ENCODE data around the gene FGF6.

Gene FGF6

GRCh38 chr12:4438834-4439596, 6.6 kb downstream of the FGF6 start:
- no peak for TF ChIP-seq CREB1 (IDR thresholded peaks at IDR 0.05; ENCODE audit: low read depth)
- TF ChIP-seq CEBPB (IDR thresholded peaks at IDR 0.05): no peak
- no peak for TF ChIP-seq NFIC (IDR thresholded peaks at IDR 0.05)
- TF ChIP-seq EP300 (IDR thresholded peaks at IDR 0.05; ENCODE audit: borderline replicate concordance): no peak
- TF ChIP-seq USF1 (IDR thresholded peaks at IDR 0.05): no peak
- no peak for TF ChIP-seq ZBTB7A (IDR thresholded peaks at IDR 0.05; ENCODE audit: low read depth)
- TF ChIP-seq REST (IDR thresholded peaks at IDR 0.05; ENCODE audit: low read depth): no peak
- TF ChIP-seq TAF1 (IDR thresholded peaks at IDR 0.05; ENCODE audit: low read depth): no peak
- no peak for TF ChIP-seq RAD21 (IDR thresholded peaks at IDR 0.05; ENCODE audit: low read depth)
- no peak for TF ChIP-seq YY1 (IDR thresholded peaks at IDR 0.05; ENCODE audit: low read depth)
- no peak for TF ChIP-seq MAX (IDR thresholded peaks at IDR 0.05)
- no peak for TF ChIP-seq TCF12 (IDR thresholded peaks at IDR 0.05; ENCODE audit: low read depth)
- no peak for TF ChIP-seq TEAD4 (IDR thresholded peaks at IDR 0.05)
- no peak for TF ChIP-seq FOXM1 (IDR thresholded peaks at IDR 0.05; ENCODE audit: borderline replicate concordance, low read depth)
- no peak for TF ChIP-seq EGR1 (IDR thresholded peaks at IDR 0.05)

- TF ChIP-seq ZBTB7A (IDR thresholded peaks at IDR 0.05; ENCODE audit: low read depth) (no peak), MAX (IDR thresholded peaks at IDR 0.05) (0 out of 2 replicates have a peak, but pooled peaks have one; percentile 31), USF1 (IDR thresholded peaks at IDR 0.05) (peak; percentile 91)
Observed at GRCh38 chr12:4435537-4435936, 10.1 kb downstream of the FGF6 start.

GRCh38 chr12:4434706-4435425, 10.7 kb downstream of the FGF6 start:
- TF ChIP-seq TAF1 (IDR thresholded peaks at IDR 0.05; ENCODE audit: low read depth) (no peak), FOXM1 (IDR thresholded peaks at IDR 0.05; ENCODE audit: borderline replicate concordance, low read depth) (no peak), EGR1 (IDR thresholded peaks at IDR 0.05) (no peak), RAD21 (IDR thresholded peaks at IDR 0.05; ENCODE audit: low read depth) (no peak), NFIC (IDR thresholded peaks at IDR 0.05) (no peak), CREB1 (IDR thresholded peaks at IDR 0.05; ENCODE audit: low read depth) (no peak), TCF12 (IDR thresholded peaks at IDR 0.05; ENCODE audit: low read depth) (no peak)

GRCh38 chr12:4434301-4434700, 11.3 kb downstream of the FGF6 start:
- TF ChIP-seq RAD21 (IDR thresholded peaks at IDR 0.05; ENCODE audit: low read depth): no peak
- no peak for TF ChIP-seq TEAD4 (IDR thresholded peaks at IDR 0.05)
- no peak for TF ChIP-seq MAX (IDR thresholded peaks at IDR 0.05)
- no peak for TF ChIP-seq CREB1 (IDR thresholded peaks at IDR 0.05; ENCODE audit: low read depth)
- no peak for TF ChIP-seq EP300 (IDR thresholded peaks at IDR 0.05; ENCODE audit: borderline replicate concordance)
- no peak for TF ChIP-seq TCF12 (IDR thresholded peaks at IDR 0.05; ENCODE audit: low read depth)

- TF ChIP-seq TCF12 (IDR thresholded peaks at IDR 0.05; ENCODE audit: low read depth) (no peak), MAX (IDR thresholded peaks at IDR 0.05) (no peak), CEBPB (IDR thresholded peaks at IDR 0.05) (no peak), EP300 (IDR thresholded peaks at IDR 0.05; ENCODE audit: borderline replicate concordance) (no peak), TEAD4 (IDR thresholded peaks at IDR 0.05) (no peak), RAD21 (IDR thresholded peaks at IDR 0.05; ENCODE audit: low read depth) (no peak), REST (IDR thresholded peaks at IDR 0.05; ENCODE audit: low read depth) (no peak), EGR1 (IDR thresholded peaks at IDR 0.05) (no peak), FOXM1 (IDR thresholded peaks at IDR 0.05; ENCODE audit: borderline replicate concordance, low read depth) (no peak), TAF1 (IDR thresholded peaks at IDR 0.05; ENCODE audit: low read depth) (no peak), CREB1 (IDR thresholded peaks at IDR 0.05; ENCODE audit: low read depth) (no peak), YY1 (IDR thresholded peaks at IDR 0.05; ENCODE audit: low read depth) (no peak)
Observed at GRCh38 chr12:4433745-4434058, 11.9 kb downstream of the FGF6 start.

Measured in Ishikawa (cell line).